ENCODE measurements around the gene NUP205. TPM values are rescaled to one million over a fixed set of nuclear protein-coding genes. Genes with fewer than 3 reads are reported as not detected.

NUP205 gene
- total RNA-seq, 1 experiment from 2014 or later, result 91.0 TPM

GRCh38 chr7:135659159-135659846 is 101.6 kb downstream of the NUP205 start:
- POLR2A ChIA-PET, result no interaction called here
- Histone ChIP-seq H3K4me3 (replicated peaks in 1 of 2; ENCODE audit: low read depth in 1 of 2, low read length in 2 of 2) (no peak overlapping the region), H4K20me1 (ENCODE audit: insufficient read depth) (no peaks in the 10 kb centered on the region), H2AFZ (ENCODE audit: low read depth, low read length, poor library complexity, severe bottlenecking) (no peak overlapping the region), H3K27ac (ENCODE audit: low read depth, low read length) (no peak overlapping the region), H3K36me3 (ENCODE audit: control insufficient read depth in 1 of 2, insufficient read depth in 2 of 2, low read length in 2 of 2) (no peaks in the 10 kb centered on the region), H3K4me1 (ENCODE audit: control insufficient read depth in 1 of 2, insufficient read depth in 2 of 2, low read length in 2 of 2) (peaks cover 3 to 21% of the 10 kb centered on the region in 2 experiments; a peak in 1 of 4 replicates), H3K9me2 (ENCODE audit: insufficient read depth) (no peaks in the 10 kb centered on the region), H3K27me3 (ENCODE audit: insufficient read depth, low read length) (no peaks in the 10 kb centered on the region), H3K9ac (ENCODE audit: low read length) (no peak overlapping the region), H3K9me3 (ENCODE audit: control insufficient read depth in 1 of 2, insufficient read depth in 1 of 2, low read depth in 1 of 2, low read length in 2 of 2) (no peaks in the 10 kb centered on the region), H3K4me2 (ENCODE audit: low read length) (no peak overlapping the region), H3K79me2 (ENCODE audit: insufficient read depth, low read length) (peaks cover 19% of the 10 kb centered on the region)
- TF ChIP-seq RAD21 (IDR thresholded peaks at IDR 0.05; ENCODE audit: low read depth) (no peak), CEBPB (IDR thresholded peaks at IDR 0.05; ENCODE audit: low read depth) (no peak), TCF7L2 (IDR thresholded peaks at IDR 0.05; ENCODE audit: borderline replicate concordance, extremely low read depth, insufficient read depth, insufficient read length) (no peak), YY1 (IDR thresholded peaks at IDR 0.05; ENCODE audit: extremely low read depth, insufficient replicate concordance, low read depth, low read length) (no peak), ZFX (IDR thresholded peaks at IDR 0.05) (no peak), ELF1 (IDR thresholded peaks at IDR 0.05; ENCODE audit: borderline replicate concordance, low read depth) (no peak), REST (IDR thresholded peaks at IDR 0.05; ENCODE audit: low read depth) (no peak), EZH2phosphoT487 (IDR thresholded peaks at IDR 0.05; ENCODE audit: borderline replicate concordance) (no peak), CTCF (IDR thresholded peaks at IDR 0.05 in 2 of 3, conservative IDR thresholded peaks at IDR 0.05 in 1 of 3; ENCODE audit: borderline replicate concordance in 1 of 3, insufficient read depth in 1 of 3, low read depth in 2 of 3, low read length in 2 of 3) (no peak), SIN3A (IDR thresholded peaks at IDR 0.05; ENCODE audit: low read depth) (no peak), MAX (IDR thresholded peaks at IDR 0.05) (no peak), SRF (IDR thresholded peaks at IDR 0.05; ENCODE audit: low read depth) (no peak), ATF3 (IDR thresholded peaks at IDR 0.05) (no peak), POLR2AphosphoS5 (IDR thresholded peaks at IDR 0.05; ENCODE audit: low read depth, low read length) (no peak), FOSL1 (IDR thresholded peaks at IDR 0.05; ENCODE audit: low read depth) (no peak), ZBTB33 (IDR thresholded peaks at IDR 0.05; ENCODE audit: extremely low read depth, insufficient replicate concordance, low read length) (no peak), JUND (IDR thresholded peaks at IDR 0.05) (no peak), EGR1 (IDR thresholded peaks at IDR 0.05; ENCODE audit: low read depth) (no peak)
- CTCF ChIA-PET, result no interaction called here
- ATAC-seq, result no peak
- DNase-seq (ENCODE audit: low read depth, low spot score), result no peak
- RAD21 ChIA-PET (ENCODE audit: low non-redundant PET in 1 of 2, low total read pairs in 2 of 2, uncharacterized antibody in 2 of 2, unreplicated experiment in 2 of 2), result no interaction called here
- intact Hi-C loops (cut with micrococcal nuclease), result no loop called here
- no TSS peak for BruUV-seq (replicated peaks)
